GM08714 (cell line): ENCODE measurements around the gene SSR2.
A peak's percentile ranks its signal among the peaks of the same experiment; 100 is the strongest.
"Not testable (repeated sequence)": the region's sequence is repeated elsewhere in the genome, so short reads cannot be mapped to it uniquely, and the experiment has no call there.

Experiments used
- H3K4me3 ChIP-seq: fragments of 200-500 bp; sonication (Bioruptor generic); 2 replicates; pipeline ENCODE4 v1.5.1; 2014; ENCODE audit warnings: mild to moderate bottlenecking, low read length, inconsistent platforms
- ZNF274 ChIP-seq: IDR thresholded peaks from 2 replicates; pipeline ENCODE4 v1.6.1; 2012; ENCODE audit warnings: mild to moderate bottlenecking, low read depth, low read length

Gene SSR2

GRCh38 chr1:156053768-156054499 is 33.2 kb upstream of the SSR2 start, which contains the start of gene UBQLN4:
Gene UBQLN4, minus strand, starts transcription at chr1:156053798. Its CDS starts 97 bp downstream, at chr1:156053701.
- TF ChIP-seq ZNF274, result no peak
- H3K4me3 ChIP-seq, result peak within 1 kb of the TSS; percentile 75

- TF ChIP-seq ZNF274, result no peak
- peak overlapping the region; percentile 75 for H3K4me3 ChIP-seq
These were observed 32.4 kb upstream of the SSR2 start for GRCh38 chr1:156052862-156053767.

- no peak for TF ChIP-seq ZNF274
- H3K4me3 ChIP-seq, result no peak overlapping the region
These were observed 30.4 kb upstream of the SSR2 start for GRCh38 chr1:156051011-156051725.

GRCh38 chr1:156050376-156050775 is 29.6 kb upstream of the SSR2 start:
- no peak for TF ChIP-seq ZNF274
- H3K4me3 ChIP-seq, result no peak overlapping the region

DNA sequence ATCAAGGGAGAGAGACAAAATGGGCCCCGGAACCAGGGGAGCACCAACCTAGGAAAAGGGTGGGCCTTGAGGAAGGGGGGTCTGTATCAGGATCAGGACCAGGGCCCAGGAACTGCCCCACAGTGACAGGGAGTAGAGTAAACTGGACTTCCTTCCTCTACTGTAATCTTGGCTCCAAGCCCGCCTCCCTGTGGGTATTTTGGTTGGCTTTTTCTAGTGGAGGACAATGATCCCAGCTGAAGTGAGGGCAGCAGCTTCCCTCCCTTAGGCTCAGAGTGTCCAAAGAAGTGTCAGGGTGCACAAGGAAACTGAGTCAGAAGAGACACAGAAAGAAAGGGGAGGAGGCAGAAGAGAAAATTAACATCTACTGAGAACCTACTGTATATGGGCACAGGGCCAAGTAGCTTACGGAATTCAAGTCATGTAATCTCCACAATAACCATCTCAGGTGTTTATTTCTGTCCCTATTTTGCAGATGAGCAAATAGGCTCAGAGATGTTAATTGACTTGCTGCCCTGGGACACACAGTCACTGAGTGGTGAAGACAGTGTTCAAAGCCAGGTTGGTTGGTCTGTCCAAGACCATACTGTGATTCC is 28.0 kb upstream of the SSR2 start:
- no peak for TF ChIP-seq ZNF274

GRCh38 chr1:156045076-156045475 is 24.3 kb upstream of the SSR2 start:
- TF ChIP-seq ZNF274, result no peak
- no peak overlapping the region for H3K4me3 ChIP-seq

More for the DNA sequence above, 28.0 kb upstream of the SSR2 start:
- H3K4me3 ChIP-seq, result no peak overlapping the region

DNA sequence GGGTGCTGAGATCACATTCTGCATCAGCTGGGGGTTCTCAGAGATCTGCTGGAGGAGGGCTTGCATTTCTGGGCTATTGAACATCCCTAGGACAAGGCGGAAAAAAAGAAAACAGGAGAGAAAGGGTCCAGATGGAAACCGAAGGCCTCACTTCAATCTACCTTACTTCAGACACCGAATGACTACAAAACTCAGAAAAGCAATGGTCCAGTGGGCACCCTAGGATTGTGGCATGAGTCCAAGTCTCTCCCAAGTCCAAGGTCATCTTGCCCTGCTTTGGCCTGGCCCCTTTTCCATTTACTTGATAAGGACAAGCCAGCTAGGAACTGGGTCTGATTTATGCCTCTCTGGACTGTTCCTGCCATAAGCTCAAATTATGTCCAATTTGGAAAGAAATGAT is 22.1 kb upstream of the SSR2 start:
- no peak for TF ChIP-seq ZNF274
- no peak overlapping the region for H3K4me3 ChIP-seq

DNA sequence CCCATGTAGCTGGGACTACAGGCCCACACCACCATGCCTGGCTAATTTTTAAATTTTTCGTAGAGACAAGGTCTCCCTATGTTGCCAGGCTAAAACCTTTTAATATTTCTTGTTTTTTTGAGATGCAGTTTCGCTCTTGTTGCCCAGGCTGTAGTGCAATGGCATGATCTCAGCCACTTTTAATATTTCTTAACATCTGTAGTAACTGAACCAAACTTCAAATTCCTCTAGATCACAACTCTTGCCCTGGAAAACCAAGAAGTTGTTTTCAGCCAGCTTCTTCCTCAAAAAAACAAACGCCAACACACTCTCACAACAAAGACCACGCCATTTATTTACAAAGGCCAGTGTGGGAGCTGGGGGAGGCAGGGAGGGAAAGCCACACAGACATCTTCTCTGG is 14.2 kb upstream of the SSR2 start:
- H3K4me3 ChIP-seq, result not testable (repeated sequence)

DNA sequence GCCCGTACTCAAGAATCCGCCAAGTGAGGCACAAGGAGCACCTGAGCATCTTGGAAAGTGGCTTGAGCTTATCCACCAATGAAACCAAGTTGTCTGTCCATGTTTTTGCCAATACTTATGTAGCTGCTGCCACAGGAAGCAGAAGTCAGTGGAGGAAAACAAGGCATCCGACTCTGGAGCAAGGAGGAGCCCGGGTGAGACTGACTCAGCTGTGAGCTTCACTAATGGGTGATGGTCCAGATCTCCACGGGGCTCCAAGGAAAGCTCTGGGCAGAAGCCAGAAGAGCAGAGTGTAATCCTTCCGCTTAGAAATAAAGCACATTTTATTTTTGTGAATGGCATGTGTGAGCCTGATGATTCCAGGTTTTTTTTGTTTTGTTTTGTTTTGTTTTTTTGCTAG is 12.3 kb upstream of the SSR2 start:
- no peak overlapping the region for H3K4me3 ChIP-seq
- TF ChIP-seq ZNF274, result no peak

DNA sequence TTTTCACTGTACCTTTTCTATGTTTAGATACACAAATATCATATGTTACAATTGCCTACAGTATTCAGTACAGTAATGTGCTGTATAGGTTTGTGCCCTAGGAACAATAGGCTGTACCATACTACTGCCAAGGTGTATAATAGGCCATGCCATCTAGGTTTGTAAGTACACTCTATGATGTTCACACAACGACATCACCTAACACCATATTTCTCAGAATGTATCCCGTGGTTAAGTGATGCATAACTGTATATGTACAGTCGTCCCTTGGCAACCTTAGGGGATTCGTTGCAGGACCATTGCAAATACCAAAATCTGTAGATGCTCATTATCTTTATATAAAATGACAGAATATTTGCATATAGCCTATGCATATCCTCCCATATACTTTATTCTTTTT is 5.8 kb upstream of the SSR2 start:
- no peak overlapping the region for H3K4me3 ChIP-seq
- no peak for TF ChIP-seq ZNF274

GRCh38 chr1:156025876-156026275 is 5.1 kb upstream of the SSR2 start:
- no peak for TF ChIP-seq ZNF274

GRCh38 chr1:156024801-156025200 is 4.0 kb upstream of the SSR2 start:
- no peak for TF ChIP-seq ZNF274
- no peak overlapping the region for H3K4me3 ChIP-seq

More at GRCh38 chr1:156025876-156026275, 5.1 kb upstream of the SSR2 start:
- no peak overlapping the region for H3K4me3 ChIP-seq

DNA sequence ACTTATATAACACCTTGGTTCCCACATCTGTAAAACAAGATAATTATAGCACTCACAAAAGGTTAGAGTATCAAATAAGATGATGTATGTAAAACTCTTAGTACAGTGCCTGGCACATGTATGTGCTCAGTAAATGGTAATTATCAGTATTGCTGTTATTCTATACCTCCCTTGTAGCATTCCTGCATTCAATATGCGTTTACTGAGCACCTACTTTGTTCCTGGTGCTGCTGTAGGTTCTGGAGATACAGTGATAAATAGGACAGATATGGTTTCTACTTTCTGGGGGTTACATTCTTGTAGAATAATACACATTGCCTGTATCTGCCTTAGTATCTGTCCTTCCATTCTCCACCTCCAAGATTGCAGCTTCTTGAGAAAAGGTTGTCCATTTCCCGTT is 1.2 kb upstream of the SSR2 start:
- H3K4me3 ChIP-seq, result no peak overlapping the region
- TF ChIP-seq ZNF274, result no peak

DNA sequence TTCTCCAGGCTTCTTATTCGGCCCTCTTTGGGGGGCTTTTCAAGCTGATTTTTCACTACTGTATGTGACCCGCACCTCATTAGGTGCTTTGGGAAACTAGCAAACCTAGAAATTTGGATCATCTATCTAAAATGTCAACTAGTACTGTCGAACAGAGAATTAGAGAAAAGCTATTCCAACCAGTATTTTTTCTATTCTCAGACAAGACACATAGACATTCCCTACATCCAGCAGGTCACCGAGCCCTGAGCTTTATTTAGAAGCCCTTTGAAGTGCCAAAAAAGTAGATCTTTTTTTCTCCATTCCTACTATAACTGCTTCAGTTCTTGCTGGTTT is 310 bp upstream of the SSR2 start:
- H3K4me3 ChIP-seq, result no peak overlapping the region; the same call in 1 of the 2 replicates
- no peak for TF ChIP-seq ZNF274
